Measurements from ENCODE around the gene COL18A1.

COL18A1 gene

DNA sequence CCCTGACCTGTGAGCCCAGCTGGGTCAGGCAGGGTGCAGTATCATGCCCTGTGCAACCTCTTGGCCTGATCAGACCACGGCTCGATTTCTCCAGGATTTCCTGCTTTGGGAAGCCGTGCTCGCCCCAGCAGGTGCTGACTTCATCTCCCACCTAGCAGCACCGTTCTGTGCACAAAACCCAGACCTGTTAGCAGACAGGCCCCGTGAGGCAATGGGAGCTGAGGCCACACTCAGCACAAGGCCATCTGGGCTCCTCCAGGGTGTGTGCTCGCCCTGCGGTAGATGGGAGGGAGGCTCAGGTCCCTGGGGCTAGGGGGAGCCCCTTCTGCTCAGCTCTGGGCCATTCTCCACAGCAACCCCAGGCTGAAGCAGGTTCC is 107.6 kb downstream of the COL18A1 start:
- ATAC-seq: peak; percentile 1; the same call in 2 of the 3 replicates
- TF ChIP-seq, protein P1, sequence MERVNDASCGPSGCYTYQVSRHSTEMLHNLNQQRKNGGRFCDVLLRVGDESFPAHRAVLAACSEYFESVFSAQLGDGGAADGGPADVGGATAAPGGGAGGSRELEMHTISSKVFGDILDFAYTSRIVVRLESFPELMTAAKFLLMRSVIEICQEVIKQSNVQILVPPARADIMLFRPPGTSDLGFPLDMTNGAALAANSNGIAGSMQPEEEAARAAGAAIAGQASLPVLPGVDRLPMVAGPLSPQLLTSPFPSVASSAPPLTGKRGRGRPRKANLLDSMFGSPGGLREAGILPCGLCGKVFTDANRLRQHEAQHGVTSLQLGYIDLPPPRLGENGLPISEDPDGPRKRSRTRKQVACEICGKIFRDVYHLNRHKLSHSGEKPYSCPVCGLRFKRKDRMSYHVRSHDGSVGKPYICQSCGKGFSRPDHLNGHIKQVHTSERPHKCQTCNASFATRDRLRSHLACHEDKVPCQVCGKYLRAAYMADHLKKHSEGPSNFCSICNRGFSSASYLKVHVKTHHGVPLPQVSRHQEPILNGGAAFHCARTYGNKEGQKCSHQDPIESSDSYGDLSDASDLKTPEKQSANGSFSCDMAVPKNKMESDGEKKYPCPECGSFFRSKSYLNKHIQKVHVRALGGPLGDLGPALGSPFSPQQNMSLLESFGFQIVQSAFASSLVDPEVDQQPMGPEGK (CRISPR knock-in tag; IDR thresholded peaks at IDR 0.05; ENCODE audit: borderline replicate concordance): no peak
- TF ChIP-seq CSDC2 (CRISPR knock-in tag; IDR thresholded peaks at IDR 0.05) (no peak), TCF4 (CRISPR knock-in tag; IDR thresholded peaks at IDR 0.05; ENCODE audit: borderline replicate concordance) (no peak), ZNF8 (CRISPR knock-in tag; IDR thresholded peaks at IDR 0.05) (no peak), ISL1 (CRISPR knock-in tag; IDR thresholded peaks at IDR 0.05) (no peak), ZFP3 (CRISPR knock-in tag; IDR thresholded peaks at IDR 0.05) (no peak)
- TF ChIP-seq, protein P2, sequence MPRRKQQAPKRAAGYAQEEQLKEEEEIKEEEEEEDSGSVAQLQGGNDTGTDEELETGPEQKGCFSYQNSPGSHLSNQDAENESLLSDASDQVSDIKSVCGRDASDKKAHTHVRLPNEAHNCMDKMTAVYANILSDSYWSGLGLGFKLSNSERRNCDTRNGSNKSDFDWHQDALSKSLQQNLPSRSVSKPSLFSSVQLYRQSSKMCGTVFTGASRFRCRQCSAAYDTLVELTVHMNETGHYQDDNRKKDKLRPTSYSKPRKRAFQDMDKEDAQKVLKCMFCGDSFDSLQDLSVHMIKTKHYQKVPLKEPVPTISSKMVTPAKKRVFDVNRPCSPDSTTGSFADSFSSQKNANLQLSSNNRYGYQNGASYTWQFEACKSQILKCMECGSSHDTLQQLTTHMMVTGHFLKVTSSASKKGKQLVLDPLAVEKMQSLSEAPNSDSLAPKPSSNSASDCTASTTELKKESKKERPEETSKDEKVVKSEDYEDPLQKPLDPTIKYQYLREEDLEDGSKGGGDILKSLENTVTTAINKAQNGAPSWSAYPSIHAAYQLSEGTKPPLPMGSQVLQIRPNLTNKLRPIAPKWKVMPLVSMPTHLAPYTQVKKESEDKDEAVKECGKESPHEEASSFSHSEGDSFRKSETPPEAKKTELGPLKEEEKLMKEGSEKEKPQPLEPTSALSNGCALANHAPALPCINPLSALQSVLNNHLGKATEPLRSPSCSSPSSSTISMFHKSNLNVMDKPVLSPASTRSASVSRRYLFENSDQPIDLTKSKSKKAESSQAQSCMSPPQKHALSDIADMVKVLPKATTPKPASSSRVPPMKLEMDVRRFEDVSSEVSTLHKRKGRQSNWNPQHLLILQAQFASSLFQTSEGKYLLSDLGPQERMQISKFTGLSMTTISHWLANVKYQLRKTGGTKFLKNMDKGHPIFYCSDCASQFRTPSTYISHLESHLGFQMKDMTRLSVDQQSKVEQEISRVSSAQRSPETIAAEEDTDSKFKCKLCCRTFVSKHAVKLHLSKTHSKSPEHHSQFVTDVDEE (CRISPR knock-in tag; IDR thresholded peaks at IDR 0.05): no peak

DNA sequence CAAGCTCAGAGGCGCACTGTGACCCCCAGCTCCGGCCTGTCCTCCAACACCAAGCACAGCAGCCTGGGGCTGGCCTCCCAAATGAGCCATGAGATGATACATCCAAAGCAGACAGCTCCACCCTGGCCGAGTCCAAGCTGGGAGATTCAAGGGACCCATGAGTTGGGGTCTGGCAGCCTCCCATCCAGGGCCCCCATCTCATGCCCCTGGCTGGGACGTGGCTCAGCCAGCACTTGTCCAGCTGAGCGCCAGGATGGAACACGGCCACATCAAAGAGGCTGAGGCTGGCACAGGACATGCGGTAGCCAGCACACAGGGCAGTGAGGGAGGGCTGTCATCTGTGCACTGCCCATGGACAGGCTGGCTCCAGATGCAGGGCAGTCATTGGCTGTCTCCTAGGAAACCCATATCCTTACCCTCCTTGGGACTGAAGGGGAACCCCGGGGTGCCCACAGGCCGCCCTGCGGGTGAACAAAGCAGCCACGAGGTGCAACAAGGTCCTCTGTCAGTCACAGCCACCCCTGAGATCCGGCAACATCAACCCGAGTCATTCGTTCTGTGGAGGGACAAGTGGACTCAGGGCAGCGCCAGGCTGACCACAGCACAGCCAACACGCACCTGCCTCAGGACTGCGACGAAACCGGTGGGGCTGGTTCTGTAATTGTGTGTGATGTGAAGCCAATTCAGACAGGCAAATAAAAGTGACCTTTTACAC is 108.2 kb downstream of the COL18A1 start:
- ATAC-seq: peak; percentile 18; the same call in 2 of the 3 replicates
- TF ChIP-seq RARB (CRISPR knock-in tag; IDR thresholded peaks at IDR 0.05) (no peak), SNAI2 (CRISPR knock-in tag; IDR thresholded peaks at IDR 0.05) (no peak), ZC3H10 (CRISPR knock-in tag; IDR thresholded peaks at IDR 0.05) (no peak), BACH2 (CRISPR knock-in tag; IDR thresholded peaks at IDR 0.05; ENCODE audit: borderline replicate concordance) (no peak), ZFP3 (CRISPR knock-in tag; IDR thresholded peaks at IDR 0.05) (no peak), OSR1 (CRISPR knock-in tag; IDR thresholded peaks at IDR 0.05) (no peak), GLIS3 (CRISPR knock-in tag; IDR thresholded peaks at IDR 0.05) (no peak), TCF4 (CRISPR knock-in tag; IDR thresholded peaks at IDR 0.05; ENCODE audit: borderline replicate concordance) (no peak)
- TF ChIP-seq, protein P3, sequence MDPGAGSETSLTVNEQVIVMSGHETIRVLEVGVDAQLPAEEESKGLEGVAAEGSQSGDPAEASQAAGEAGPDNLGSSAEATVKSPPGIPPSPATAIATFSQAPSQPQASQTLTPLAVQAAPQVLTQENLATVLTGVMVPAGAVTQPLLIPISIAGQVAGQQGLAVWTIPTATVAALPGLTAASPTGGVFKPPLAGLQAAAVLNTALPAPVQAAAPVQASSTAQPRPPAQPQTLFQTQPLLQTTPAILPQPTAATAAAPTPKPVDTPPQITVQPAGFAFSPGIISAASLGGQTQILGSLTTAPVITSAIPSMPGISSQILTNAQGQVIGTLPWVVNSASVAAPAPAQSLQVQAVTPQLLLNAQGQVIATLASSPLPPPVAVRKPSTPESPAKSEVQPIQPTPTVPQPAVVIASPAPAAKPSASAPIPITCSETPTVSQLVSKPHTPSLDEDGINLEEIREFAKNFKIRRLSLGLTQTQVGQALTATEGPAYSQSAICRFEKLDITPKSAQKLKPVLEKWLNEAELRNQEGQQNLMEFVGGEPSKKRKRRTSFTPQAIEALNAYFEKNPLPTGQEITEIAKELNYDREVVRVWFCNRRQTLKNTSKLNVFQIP (CRISPR knock-in tag; IDR thresholded peaks at IDR 0.05; ENCODE audit: borderline replicate concordance, low read depth): no peak
- TF ChIP-seq, protein P4, sequence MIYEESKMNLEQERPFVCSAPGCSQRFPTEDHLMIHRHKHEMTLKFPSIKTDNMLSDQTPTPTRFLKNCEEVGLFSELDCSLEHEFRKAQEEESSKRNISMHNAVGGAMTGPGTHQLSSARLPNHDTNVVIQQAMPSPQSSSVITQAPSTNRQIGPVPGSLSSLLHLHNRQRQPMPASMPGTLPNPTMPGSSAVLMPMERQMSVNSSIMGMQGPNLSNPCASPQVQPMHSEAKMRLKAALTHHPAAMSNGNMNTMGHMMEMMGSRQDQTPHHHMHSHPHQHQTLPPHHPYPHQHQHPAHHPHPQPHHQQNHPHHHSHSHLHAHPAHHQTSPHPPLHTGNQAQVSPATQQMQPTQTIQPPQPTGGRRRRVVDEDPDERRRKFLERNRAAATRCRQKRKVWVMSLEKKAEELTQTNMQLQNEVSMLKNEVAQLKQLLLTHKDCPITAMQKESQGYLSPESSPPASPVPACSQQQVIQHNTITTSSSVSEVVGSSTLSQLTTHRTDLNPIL (CRISPR knock-in tag; IDR thresholded peaks at IDR 0.05; ENCODE audit: low read depth): no peak
- TF ChIP-seq, protein P1 (CRISPR knock-in tag; IDR thresholded peaks at IDR 0.05; ENCODE audit: borderline replicate concordance): no peak

DNA sequence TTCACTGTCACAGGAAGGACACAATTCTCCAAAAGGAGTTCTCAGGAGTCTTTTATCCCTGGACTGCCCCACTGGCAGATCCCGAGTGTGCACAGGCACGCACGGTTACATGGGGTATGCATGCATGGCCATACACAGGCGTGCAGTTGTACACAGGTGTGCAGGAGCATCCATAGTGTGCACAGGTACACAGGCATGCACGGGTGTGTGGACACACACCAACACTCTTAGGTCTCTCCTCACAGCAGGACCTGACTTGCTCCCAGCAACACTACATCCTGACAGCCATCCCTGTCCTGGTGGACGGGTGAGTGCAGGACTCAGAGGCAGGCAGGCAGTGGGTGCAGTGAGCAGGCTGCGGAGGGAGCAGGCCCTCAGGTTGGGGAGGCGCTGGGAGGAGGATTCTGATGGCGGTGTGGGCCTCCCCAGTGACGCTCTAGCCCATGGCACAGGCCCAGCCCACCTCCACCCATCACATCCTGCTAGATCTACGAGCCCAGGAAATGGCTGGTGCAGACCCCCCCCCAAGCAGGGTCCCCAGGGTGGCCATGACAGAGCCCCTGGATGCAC is 108.9 kb downstream of the COL18A1 start:
- no peak for ATAC-seq
- TF ChIP-seq GLIS3 (CRISPR knock-in tag; IDR thresholded peaks at IDR 0.05) (no peak), ZFP3 (CRISPR knock-in tag; IDR thresholded peaks at IDR 0.05) (no peak), ESRRG (CRISPR knock-in tag; IDR thresholded peaks at IDR 0.05) (no peak), PPARA (CRISPR knock-in tag; IDR thresholded peaks at IDR 0.05; ENCODE audit: borderline replicate concordance) (no peak), ZC3H10 (CRISPR knock-in tag; IDR thresholded peaks at IDR 0.05) (no peak), RARB (CRISPR knock-in tag; IDR thresholded peaks at IDR 0.05) (no peak), ISL1 (CRISPR knock-in tag; IDR thresholded peaks at IDR 0.05) (no peak), ZNF8 (CRISPR knock-in tag; IDR thresholded peaks at IDR 0.05) (no peak), ZFP30 (CRISPR knock-in tag; IDR thresholded peaks at IDR 0.05) (no peak), ZNF565 (CRISPR knock-in tag; conservative IDR thresholded peaks at IDR 0.05; ENCODE audit: low read depth) (no peak)
- TF ChIP-seq, protein P1 (CRISPR knock-in tag; IDR thresholded peaks at IDR 0.05; ENCODE audit: borderline replicate concordance): no peak
- TF ChIP-seq, protein P2 (CRISPR knock-in tag; IDR thresholded peaks at IDR 0.05): no peak
